ELF-1 (cell line): Measurements from ENCODE around the gene VTI1A.

Experiments used
- DNase-seq: peaks from one replicate; pipeline ENCODE4 v3.0.0-alpha.2; 2016; ENCODE audit warnings: low read depth, low spot score

VTI1A gene

GRCh38 chr10:112755446-112756234 is 308.6 kb downstream of the VTI1A start:
- no peak for DNase-seq

GRCh38 chr10:112756235-112756527 is 309.2 kb downstream of the VTI1A start:
- no peak for DNase-seq

GRCh38 chr10:112758961-112759360 is 311.9 kb downstream of the VTI1A start:
- peak; percentile 65 for DNase-seq

- no peak for DNase-seq
These were observed 312.5 kb downstream of the VTI1A start for GRCh38 chr10:112759496-112759895.

GRCh38 chr10:112761256-112761655 is 314.2 kb downstream of the VTI1A start:
- no peak for DNase-seq

- DNase-seq = no peak
These were observed 317.0 kb downstream of the VTI1A start for GRCh38 chr10:112763916-112764520.

GRCh38 chr10:112765717-112766235 is 318.8 kb downstream of the VTI1A start:
- DNase-seq = peak; percentile 52

- DNase-seq = no peak
These were observed 319.6 kb downstream of the VTI1A start for GRCh38 chr10:112766636-112767035.

GRCh38 chr10:112767156-112767555 is 320.1 kb downstream of the VTI1A start:
- no peak for DNase-seq

GRCh38 chr10:112768121-112768520 is 321.1 kb downstream of the VTI1A start:
- DNase-seq = no peak

- DNase-seq = no peak
These were observed 322.1 kb downstream of the VTI1A start for GRCh38 chr10:112769081-112769480.

- DNase-seq = no peak
These were observed 322.8 kb downstream of the VTI1A start for GRCh38 chr10:112769611-112770370.

GRCh38 chr10:112771733-112772132 is 324.7 kb downstream of the VTI1A start:
- no peak for DNase-seq

- no peak for DNase-seq
These were observed 326.8 kb downstream of the VTI1A start for GRCh38 chr10:112773783-112774182.

- no peak for DNase-seq
These were observed 327.2 kb downstream of the VTI1A start for GRCh38 chr10:112774210-112774609.

GRCh38 chr10:112774798-112775197 is 327.8 kb downstream of the VTI1A start:
- DNase-seq = no peak

GRCh38 chr10:112775381-112775780 is 328.4 kb downstream of the VTI1A start:
- DNase-seq = no peak

- no peak for DNase-seq
These were observed 329.1 kb downstream of the VTI1A start for GRCh38 chr10:112775892-112776674.

GRCh38 chr10:112778579-112778978 is 331.6 kb downstream of the VTI1A start:
- no peak for DNase-seq

- no peak for DNase-seq
These were observed 332.2 kb downstream of the VTI1A start for GRCh38 chr10:112779025-112779770.
